KMS-11 (cell line): Measurements from ENCODE around the gene BMP2.

Experiments used
- H2AFZ ChIP-seq: fragments of 200-600 bp; sonication (generic); 2 replicates; pipeline ENCODE4 v1.6.1; 2016; ENCODE audit warnings: antibody characterized with exemption, mixed run types, low read depth
- H3K27ac ChIP-seq: fragments of 200-600 bp; sonication (generic); 2 replicates; pipeline ENCODE4 v1.6.1; 2016; ENCODE audit warnings: mild to moderate bottlenecking, mixed run types
- H3K27me3 ChIP-seq: fragments of 200-600 bp; sonication (generic); 2 replicates; pipeline ENCODE4 v1.6.1; 2017; ENCODE audit warnings: mild to moderate bottlenecking, low read depth, mixed run types, moderate library complexity; ENCODE audit not compliant: insufficient read depth
- H3K36me3 ChIP-seq: fragments of 200-600 bp; sonication (generic); 2 replicates; pipeline ENCODE4 v1.6.1; 2017; ENCODE audit warnings: mild to moderate bottlenecking, mixed run types; ENCODE audit not compliant: insufficient read depth
- H3K4me1 ChIP-seq: fragments of 200-600 bp; sonication (generic); 2 replicates; pipeline ENCODE4 v1.6.1; 2016; ENCODE audit warnings: mild to moderate bottlenecking, low read depth, mixed run types; ENCODE audit not compliant: poor library complexity, severe bottlenecking
- H3K4me2 ChIP-seq: fragments of 200-600 bp; sonication (generic); 2 replicates; pipeline ENCODE4 v1.7.0; 2016; ENCODE audit warnings: mild to moderate bottlenecking, mixed run types
- H3K4me3 ChIP-seq: fragments of 200-600 bp; sonication (generic); IDR thresholded peaks from 2 replicates; pipeline ENCODE4 v1.6.1; 2017; ENCODE audit warnings: low read depth, low read length, mixed read lengths; ENCODE audit not compliant: insufficient read depth
- H3K79me2 ChIP-seq: fragments of 200-600 bp; sonication (generic); 2 replicates; pipeline ENCODE4 v1.6.1; 2016; ENCODE audit warnings: low read depth, mixed run types; ENCODE audit not compliant: insufficient read depth
- H3K9ac ChIP-seq: fragments of 200-600 bp; sonication (generic); 2 replicates; pipeline ENCODE4 v1.6.1; 2016; ENCODE audit warnings: mild to moderate bottlenecking, mixed run types
- H4K20me1 ChIP-seq: fragments of 200-600 bp; sonication (generic); 2 replicates; pipeline ENCODE4 v1.6.1; 2016; ENCODE audit warnings: mild to moderate bottlenecking, mixed run types; ENCODE audit not compliant: insufficient read depth
- TF ChIP-seq, protein P1 (sequence below): fragments of 200-600 bp; sonication (generic); conservative IDR thresholded peaks from 2 replicates; pipeline ENCODE4 v1.6.1; 2017; ENCODE audit warnings: low read depth, mild to moderate bottlenecking, antibody characterized with exemption, low read length, moderate library complexity, mixed read lengths

The BMP2 gene

DNA sequence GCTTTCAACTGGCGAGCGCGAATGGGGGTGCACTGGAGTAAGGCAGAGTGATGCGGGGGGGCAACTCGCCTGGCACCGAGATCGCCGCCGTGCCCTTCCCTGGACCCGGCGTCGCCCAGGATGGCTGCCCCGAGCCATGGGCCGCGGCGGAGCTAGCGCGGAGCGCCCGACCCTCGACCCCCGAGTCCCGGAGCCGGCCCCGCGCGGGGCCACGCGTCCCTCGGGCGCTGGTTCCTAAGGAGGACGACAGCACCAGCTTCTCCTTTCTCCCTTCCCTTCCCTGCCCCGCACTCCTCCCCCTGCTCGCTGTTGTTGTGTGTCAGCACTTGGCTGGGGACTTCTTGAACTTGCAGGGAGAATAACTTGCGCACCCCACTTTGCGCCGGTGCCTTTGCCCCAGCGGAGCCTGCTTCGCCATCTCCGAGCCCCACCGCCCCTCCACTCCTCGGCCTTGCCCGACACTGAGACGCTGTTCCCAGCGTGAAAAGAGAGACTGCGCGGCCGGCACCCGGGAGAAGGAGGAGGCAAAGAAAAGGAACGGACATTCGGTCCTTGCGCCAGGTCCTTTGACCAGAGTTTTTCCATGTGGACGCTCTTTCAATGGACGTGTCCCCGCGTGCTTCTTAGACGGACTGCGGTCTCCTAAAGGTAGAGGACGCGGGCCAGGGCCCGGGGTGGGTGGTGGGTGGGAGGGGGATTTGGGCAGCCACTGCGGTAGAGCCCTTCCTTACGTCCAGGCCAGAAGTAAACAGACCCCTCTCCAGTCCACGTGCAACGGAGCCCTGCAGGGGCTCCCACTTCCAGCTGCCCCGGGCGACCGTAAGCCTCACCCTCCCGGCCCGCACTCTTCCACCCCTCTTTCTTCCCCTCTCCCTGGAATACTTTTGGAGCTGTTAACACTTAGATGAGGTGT, 998 bp downstream of the BMP2 start:
- Histone ChIP-seq H3K36me3 (no peaks in the 10 kb centered on the region), H3K4me2 (peak overlapping the region; percentile 48), H2AFZ (peak overlapping the region; percentile 64; the same call in 1 of the 2 replicates), H3K4me3 (no peak overlapping the region), H3K4me1 (no peaks in the 10 kb centered on the region), H3K27me3 (no peaks in the 10 kb centered on the region), H3K27ac (no peak overlapping the region), H3K79me2 (no peaks in the 10 kb centered on the region), H3K9ac (peak overlapping the region; percentile 46; the same call in 1 of the 2 replicates), H4K20me1 (no peaks in the 10 kb centered on the region)
- TF ChIP-seq, protein P1, sequence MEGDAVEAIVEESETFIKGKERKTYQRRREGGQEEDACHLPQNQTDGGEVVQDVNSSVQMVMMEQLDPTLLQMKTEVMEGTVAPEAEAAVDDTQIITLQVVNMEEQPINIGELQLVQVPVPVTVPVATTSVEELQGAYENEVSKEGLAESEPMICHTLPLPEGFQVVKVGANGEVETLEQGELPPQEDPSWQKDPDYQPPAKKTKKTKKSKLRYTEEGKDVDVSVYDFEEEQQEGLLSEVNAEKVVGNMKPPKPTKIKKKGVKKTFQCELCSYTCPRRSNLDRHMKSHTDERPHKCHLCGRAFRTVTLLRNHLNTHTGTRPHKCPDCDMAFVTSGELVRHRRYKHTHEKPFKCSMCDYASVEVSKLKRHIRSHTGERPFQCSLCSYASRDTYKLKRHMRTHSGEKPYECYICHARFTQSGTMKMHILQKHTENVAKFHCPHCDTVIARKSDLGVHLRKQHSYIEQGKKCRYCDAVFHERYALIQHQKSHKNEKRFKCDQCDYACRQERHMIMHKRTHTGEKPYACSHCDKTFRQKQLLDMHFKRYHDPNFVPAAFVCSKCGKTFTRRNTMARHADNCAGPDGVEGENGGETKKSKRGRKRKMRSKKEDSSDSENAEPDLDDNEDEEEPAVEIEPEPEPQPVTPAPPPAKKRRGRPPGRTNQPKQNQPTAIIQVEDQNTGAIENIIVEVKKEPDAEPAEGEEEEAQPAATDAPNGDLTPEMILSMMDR: no peak

DNA sequence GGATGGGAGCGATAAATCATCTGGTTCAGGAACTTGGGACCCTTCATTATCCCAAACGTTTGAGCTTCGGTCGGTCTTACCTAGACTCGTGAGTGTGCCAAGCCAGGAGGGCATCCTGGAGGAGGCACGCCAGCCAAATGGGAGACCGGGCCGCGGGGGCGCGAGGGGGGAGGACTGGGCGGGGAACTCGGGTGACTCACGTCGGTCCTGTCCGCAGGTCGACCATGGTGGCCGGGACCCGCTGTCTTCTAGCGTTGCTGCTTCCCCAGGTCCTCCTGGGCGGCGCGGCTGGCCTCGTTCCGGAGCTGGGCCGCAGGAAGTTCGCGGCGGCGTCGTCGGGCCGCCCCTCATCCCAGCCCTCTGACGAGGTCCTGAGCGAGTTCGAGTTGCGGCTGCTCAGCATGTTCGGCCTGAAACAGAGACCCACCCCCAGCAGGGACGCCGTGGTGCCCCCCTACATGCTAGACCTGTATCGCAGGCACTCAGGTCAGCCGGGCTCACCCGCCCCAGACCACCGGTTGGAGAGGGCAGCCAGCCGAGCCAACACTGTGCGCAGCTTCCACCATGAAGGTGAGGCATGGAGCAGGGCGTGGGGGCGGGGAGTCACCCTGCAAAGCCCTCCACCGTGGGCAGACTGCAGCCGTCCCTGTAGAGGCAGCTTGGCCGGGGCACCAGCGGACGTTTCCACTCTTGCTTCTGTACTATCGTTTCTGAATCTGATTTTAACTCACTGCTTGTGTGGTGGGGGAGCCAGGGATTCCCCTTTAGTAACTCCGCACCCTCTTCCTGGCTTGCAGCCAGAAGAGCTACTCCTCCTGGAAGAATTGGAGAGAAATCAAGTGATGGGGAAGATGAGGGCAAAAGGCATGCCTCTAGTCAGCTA, 2.7 kb downstream of the BMP2 start:
- no peak overlapping the region for H3K4me2 ChIP-seq
- H3K27me3 ChIP-seq: no peaks in the 10 kb centered on the region
- no peaks in the 10 kb centered on the region for H3K36me3 ChIP-seq
- H3K4me1 ChIP-seq: no peaks in the 10 kb centered on the region
- H3K9ac ChIP-seq: no peak overlapping the region
- TF ChIP-seq, protein P1: no peak
- no peak overlapping the region for H2AFZ ChIP-seq
- H3K27ac ChIP-seq: no peak overlapping the region
- H3K4me3 ChIP-seq: no peak overlapping the region
- no peaks in the 10 kb centered on the region for H3K79me2 ChIP-seq
- H4K20me1 ChIP-seq: no peaks in the 10 kb centered on the region

DNA sequence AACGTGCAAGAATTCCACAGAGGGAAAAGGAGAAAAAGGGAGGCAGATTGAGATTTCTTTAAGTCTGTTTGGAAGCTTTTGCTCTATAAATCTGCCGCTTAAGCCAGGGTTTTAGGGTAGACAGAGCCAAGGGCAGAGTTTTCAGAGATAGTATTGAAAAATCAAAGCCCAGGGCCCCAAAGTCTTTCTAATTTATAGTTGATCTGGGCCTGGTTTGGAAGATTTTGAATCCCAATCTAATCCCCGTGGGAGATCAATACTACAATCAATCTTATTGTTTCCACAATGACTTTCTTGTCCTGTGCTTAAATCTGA, 3.3 kb downstream of the BMP2 start:
- TF ChIP-seq, protein P1: no peak
- Histone ChIP-seq H3K4me1 (no peaks in the 10 kb centered on the region), H3K9ac (no peak overlapping the region), H3K4me2 (no peak overlapping the region), H2AFZ (no peak overlapping the region), H3K79me2 (no peaks in the 10 kb centered on the region), H3K4me3 (no peak overlapping the region), H4K20me1 (no peaks in the 10 kb centered on the region), H3K36me3 (no peaks in the 10 kb centered on the region), H3K27ac (no peak overlapping the region), H3K27me3 (no peaks in the 10 kb centered on the region)

DNA sequence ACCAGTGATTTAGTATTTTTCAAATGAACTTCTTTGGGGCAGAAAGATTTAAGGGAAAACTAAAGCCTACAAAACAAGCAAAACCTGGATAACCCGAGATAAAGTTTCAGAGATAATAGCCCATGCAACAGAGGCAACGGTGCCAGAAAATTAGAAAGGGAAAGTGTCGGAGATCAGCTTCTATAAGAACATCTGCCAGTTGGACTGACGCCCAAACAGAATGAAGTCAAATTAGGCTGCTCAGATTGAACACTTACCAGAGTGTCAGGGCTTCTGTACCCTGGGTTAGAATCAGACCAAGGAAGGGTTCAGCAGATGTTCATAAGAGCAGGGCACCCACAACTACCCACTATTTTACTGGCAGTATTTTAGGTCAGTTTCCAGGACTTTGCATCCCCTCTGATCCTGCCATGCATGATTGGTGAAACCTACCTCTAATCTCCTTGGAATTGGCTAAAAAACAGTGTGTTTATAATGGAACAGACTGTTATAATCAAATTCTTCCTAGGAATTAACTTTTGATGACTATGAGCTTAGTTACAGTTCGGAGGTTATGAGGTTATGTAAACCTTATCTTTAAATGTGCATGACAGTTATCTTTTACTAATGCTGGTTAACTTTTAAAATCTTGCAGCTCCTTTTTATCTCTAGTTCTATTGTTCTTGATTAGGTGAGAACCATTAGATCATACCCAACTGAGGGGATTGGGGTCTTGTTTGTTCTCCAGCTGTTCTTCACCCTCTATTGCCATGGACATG, 13.1 kb downstream of the BMP2 start:
- H2AFZ ChIP-seq: no peak overlapping the region
- TF ChIP-seq, protein P1: no peak
- H3K4me2 ChIP-seq: no peak overlapping the region
- no peak overlapping the region for H3K27ac ChIP-seq
- no peaks in the 10 kb centered on the region for H3K27me3 ChIP-seq
- H3K36me3 ChIP-seq: no peaks in the 10 kb centered on the region
- no peak overlapping the region for H3K9ac ChIP-seq
- no peaks in the 10 kb centered on the region for H4K20me1 ChIP-seq
- H3K79me2 ChIP-seq: no peaks in the 10 kb centered on the region
- no peak overlapping the region for H3K4me3 ChIP-seq
- H3K4me1 ChIP-seq: no peaks in the 10 kb centered on the region
